HepG2 (cell line): Measurements from ENCODE around the gene CSNK1D. TPM values are rescaled to one million over a fixed set of nuclear protein-coding genes. Genes with fewer than 3 reads are reported as not detected.

Experiments used
- AFF4 ChIP-seq: sonication (generic); formaldehyde crosslinking; IDR thresholded peaks from 2 replicates; pipeline ENCODE4 v1.4.0; 2020; ENCODE audit warnings: missing genetic modification reagents
- ATF5 ChIP-seq: sonication (generic); formaldehyde crosslinking; IDR thresholded peaks from 2 replicates; pipeline ENCODE4 v1.4.0; 2020; ENCODE audit warnings: mild to moderate bottlenecking, low read depth, missing genetic modification reagents
- CHD2 ChIP-seq: IDR thresholded peaks from 2 replicates; pipeline ENCODE4 v1.6.1; 2011; ENCODE audit warnings: low read depth, low read length, improper control_type of control experiment
- MBD4 ChIP-seq: IDR thresholded peaks from 2 replicates; pipeline ENCODE4 v1.6.1; 2012; ENCODE audit warnings: low read length, inconsistent platforms, borderline replicate concordance
- RBAK ChIP-seq: sonication (generic); formaldehyde crosslinking; IDR thresholded peaks from 2 replicates; pipeline ENCODE4 v1.5.1; 2020; ENCODE audit warnings: mild to moderate bottlenecking, missing genetic modification reagents
- ZFP36 ChIP-seq: fragments of 150-350 bp; IDR thresholded peaks from 2 replicates; pipeline ENCODE4 v1.6.1; 2018; ENCODE audit warnings: borderline replicate concordance, low read length, low read depth; ENCODE audit not compliant: partially characterized antibody
- ZNF121 ChIP-seq: sonication (generic); formaldehyde crosslinking; IDR thresholded peaks from 2 replicates; pipeline ENCODE4 v1.5.0; 2020; ENCODE audit warnings: mild to moderate bottlenecking, missing genetic modification reagents
- ZNF431 ChIP-seq: sonication (generic); formaldehyde crosslinking; IDR thresholded peaks from 2 replicates; pipeline ENCODE4 v1.9.0; 2022; ENCODE audit warnings: missing genetic modification reagents, low read depth, mild to moderate bottlenecking, borderline replicate concordance
- ZNF652 ChIP-seq: IDR thresholded peaks from 2 replicates; pipeline ENCODE4 v1.6.1; 2016; ENCODE audit warnings: low read depth, borderline replicate concordance
- ZNF777 ChIP-seq: sonication (generic); formaldehyde crosslinking; IDR thresholded peaks from 2 replicates; pipeline ENCODE4 v1.4.0; 2020; ENCODE audit warnings: missing genetic modification reagents
- polyA plus RNA-seq, 8 experiments: library from polyadenylated mRNA; depleted of rRNA in 3 of 8; stranded (reverse) in 7 of 8; unstranded in 1 of 8; fragments of >200 nt; fragmentation: Illumina TruSeq in 4 of 8; extraction: Trizol in 4 of 8; gene quantifications; 2 replicates each; pipeline versions ENCODE4 v1.2.1 to v1.2.3, GENCODE V29; 2011 to 2016; ENCODE audit warnings: low read depth in 4 of 8, missing spikeins in 1 of 8, mixed read lengths in 1 of 8; ENCODE audit not compliant: insufficient read depth in 1 of 8
- total RNA-seq, 5 experiments: library from RNA; depleted of rRNA; stranded (reverse); fragments of >200 nt; fragmentation: Illumina TruSeq; extraction: Trizol; gene quantifications; 2 replicates each; pipeline ENCODE4 v1.2.3, GENCODE V29; 2016; ENCODE audit warnings: low read depth in 1 of 5
- TF ChIP-seq, protein P1 (sequence below): sonication (generic); formaldehyde crosslinking; IDR thresholded peaks from 2 replicates; pipeline ENCODE4 v1.4.0; 2020; ENCODE audit warnings: mild to moderate bottlenecking, missing genetic modification reagents
- TF ChIP-seq, protein P2 (sequence below), 2 experiments: IDR thresholded peaks; 2 replicates each; pipeline ENCODE4 v1.6.1; 2011 to 2012; ENCODE audit warnings: low read length in 2 of 2, borderline replicate concordance in 1 of 2, low read depth in 1 of 2, mild to moderate bottlenecking in 1 of 2, moderate library complexity in 1 of 2

The CSNK1D gene
- total and polyA plus RNA-seq, 2 of the 13 experiments (the other 11 are each of a cell fraction or from before 2014, with no cell fraction given): 31.5 to 128 TPM

DNA sequence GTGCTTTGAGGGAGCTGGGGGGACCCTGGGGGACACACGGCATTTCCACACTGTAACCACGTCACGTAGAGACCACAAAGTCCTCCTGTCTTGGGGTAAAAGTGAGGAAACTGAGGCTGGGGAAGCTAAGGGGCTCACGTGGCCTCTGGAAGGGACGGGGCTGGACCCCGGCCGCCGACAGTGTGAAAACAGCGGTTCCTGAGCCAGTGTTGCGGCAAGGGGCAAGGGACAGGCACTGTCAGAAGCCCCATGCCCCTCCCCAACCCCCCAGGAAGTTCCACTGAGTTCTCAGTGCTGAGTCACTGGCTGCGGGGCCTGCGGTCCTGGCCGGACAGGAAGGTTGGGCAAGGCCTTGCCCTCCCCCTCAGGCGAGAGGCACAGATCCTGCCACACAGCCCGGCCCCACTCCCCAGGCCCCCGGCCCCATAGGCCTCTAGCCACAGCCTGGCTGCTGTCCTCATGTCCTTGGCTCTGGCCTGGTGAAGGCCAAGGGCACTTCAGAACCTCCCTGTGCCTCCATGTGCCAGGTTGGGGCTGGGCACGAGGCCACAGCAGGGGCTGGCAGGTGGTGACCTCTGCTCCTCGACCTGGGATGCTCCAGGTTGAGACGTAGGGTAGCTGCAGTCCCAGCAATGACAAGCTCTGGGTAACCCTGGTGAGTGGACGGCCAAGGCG lies 55.8 kb downstream of the CSNK1D start (continued):
- TF ChIP-seq ZNF777 (peak; percentile 58), AFF4 (CRISPR knock-in tag) (peak; percentile 21; the same call in 1 of the 2 replicates), ZFP36 (no peak), ZNF652 (CRISPR knock-in tag) (no peak), ZNF431 (CRISPR knock-in tag) (no peak), RBAK (CRISPR knock-in tag) (no peak), ZNF121 (no peak), ATF5 (CRISPR knock-in tag) (peak; percentile 10; the same call in 1 of the 2 replicates), MBD4 (no peak), CHD2 (peak; percentile 55; the same call in 1 of the 2 replicates)
- TF ChIP-seq, protein P1, sequence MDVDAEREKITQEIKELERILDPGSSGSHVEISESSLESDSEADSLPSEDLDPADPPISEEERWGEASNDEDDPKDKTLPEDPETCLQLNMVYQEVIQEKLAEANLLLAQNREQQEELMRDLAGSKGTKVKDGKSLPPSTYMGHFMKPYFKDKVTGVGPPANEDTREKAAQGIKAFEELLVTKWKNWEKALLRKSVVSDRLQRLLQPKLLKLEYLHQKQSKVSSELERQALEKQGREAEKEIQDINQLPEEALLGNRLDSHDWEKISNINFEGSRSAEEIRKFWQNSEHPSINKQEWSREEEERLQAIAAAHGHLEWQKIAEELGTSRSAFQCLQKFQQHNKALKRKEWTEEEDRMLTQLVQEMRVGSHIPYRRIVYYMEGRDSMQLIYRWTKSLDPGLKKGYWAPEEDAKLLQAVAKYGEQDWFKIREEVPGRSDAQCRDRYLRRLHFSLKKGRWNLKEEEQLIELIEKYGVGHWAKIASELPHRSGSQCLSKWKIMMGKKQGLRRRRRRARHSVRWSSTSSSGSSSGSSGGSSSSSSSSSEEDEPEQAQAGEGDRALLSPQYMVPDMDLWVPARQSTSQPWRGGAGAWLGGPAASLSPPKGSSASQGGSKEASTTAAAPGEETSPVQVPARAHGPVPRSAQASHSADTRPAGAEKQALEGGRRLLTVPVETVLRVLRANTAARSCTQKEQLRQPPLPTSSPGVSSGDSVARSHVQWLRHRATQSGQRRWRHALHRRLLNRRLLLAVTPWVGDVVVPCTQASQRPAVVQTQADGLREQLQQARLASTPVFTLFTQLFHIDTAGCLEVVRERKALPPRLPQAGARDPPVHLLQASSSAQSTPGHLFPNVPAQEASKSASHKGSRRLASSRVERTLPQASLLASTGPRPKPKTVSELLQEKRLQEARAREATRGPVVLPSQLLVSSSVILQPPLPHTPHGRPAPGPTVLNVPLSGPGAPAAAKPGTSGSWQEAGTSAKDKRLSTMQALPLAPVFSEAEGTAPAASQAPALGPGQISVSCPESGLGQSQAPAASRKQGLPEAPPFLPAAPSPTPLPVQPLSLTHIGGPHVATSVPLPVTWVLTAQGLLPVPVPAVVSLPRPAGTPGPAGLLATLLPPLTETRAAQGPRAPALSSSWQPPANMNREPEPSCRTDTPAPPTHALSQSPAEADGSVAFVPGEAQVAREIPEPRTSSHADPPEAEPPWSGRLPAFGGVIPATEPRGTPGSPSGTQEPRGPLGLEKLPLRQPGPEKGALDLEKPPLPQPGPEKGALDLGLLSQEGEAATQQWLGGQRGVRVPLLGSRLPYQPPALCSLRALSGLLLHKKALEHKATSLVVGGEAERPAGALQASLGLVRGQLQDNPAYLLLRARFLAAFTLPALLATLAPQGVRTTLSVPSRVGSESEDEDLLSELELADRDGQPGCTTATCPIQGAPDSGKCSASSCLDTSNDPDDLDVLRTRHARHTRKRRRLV: no peak
- TF ChIP-seq, protein P2, sequence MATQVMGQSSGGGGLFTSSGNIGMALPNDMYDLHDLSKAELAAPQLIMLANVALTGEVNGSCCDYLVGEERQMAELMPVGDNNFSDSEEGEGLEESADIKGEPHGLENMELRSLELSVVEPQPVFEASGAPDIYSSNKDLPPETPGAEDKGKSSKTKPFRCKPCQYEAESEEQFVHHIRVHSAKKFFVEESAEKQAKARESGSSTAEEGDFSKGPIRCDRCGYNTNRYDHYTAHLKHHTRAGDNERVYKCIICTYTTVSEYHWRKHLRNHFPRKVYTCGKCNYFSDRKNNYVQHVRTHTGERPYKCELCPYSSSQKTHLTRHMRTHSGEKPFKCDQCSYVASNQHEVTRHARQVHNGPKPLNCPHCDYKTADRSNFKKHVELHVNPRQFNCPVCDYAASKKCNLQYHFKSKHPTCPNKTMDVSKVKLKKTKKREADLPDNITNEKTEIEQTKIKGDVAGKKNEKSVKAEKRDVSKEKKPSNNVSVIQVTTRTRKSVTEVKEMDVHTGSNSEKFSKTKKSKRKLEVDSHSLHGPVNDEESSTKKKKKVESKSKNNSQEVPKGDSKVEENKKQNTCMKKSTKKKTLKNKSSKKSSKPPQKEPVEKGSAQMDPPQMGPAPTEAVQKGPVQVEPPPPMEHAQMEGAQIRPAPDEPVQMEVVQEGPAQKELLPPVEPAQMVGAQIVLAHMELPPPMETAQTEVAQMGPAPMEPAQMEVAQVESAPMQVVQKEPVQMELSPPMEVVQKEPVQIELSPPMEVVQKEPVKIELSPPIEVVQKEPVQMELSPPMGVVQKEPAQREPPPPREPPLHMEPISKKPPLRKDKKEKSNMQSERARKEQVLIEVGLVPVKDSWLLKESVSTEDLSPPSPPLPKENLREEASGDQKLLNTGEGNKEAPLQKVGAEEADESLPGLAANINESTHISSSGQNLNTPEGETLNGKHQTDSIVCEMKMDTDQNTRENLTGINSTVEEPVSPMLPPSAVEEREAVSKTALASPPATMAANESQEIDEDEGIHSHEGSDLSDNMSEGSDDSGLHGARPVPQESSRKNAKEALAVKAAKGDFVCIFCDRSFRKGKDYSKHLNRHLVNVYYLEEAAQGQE (IDR thresholded peaks at IDR 0.05; ENCODE audit: borderline replicate concordance in 1 of 2, low read depth in 1 of 2, low read length in 2 of 2): no peak; a peak in 1 of 4 replicates
